Suprapubic skin (tissue), 4 donors: ENCODE results near the gene MCC. TPM values are rescaled to one million over a fixed set of nuclear protein-coding genes. Genes with fewer than 3 reads are reported as not detected.

Source experiments
- DNase-seq, 2 donors: peaks; one replicate each; pipeline ENCODE4 v3.0.0-alpha.2; 2019; ENCODE audit warnings: low spot score in 2 of 2
- H3K27ac ChIP-seq: fragments of 200-600 bp; sonication (generic); one replicate; pipeline ENCODE4 v1.5.1; 2019
- H3K27me3 ChIP-seq: fragments of 200-600 bp; sonication (generic); one replicate; pipeline ENCODE4 v1.5.1; 2019
- H3K36me3 ChIP-seq: fragments of 200-600 bp; sonication (generic); one replicate; pipeline ENCODE4 v1.5.1; 2019
- H3K4me1 ChIP-seq: fragments of 200-600 bp; sonication (generic); one replicate; pipeline ENCODE4 v1.5.1; 2019
- H3K4me3 ChIP-seq: fragments of 200-600 bp; sonication (generic); one replicate; pipeline ENCODE4 v1.5.1; 2019; ENCODE audit warnings: mild to moderate bottlenecking
- H3K9me3 ChIP-seq: fragments of 200-600 bp; sonication (generic); one replicate; pipeline ENCODE4 v1.5.1; 2019
- CTCF ChIP-seq, 2 donors: fragments of 200-600 bp in 1 of 2; fragments of 450-650 bp in 1 of 2; sonication (generic) in 1 of 2; IDR thresholded peaks; one replicate each; pipeline ENCODE4 v1.5.1; 2016 to 2019; ENCODE audit warnings: antibody characterized with exemption in 2 of 2, mild to moderate bottlenecking in 1 of 2, moderate library complexity in 1 of 2
- EP300 ChIP-seq: sonication (generic); formaldehyde crosslinking; IDR thresholded peaks from one replicate; pipeline ENCODE4 v1.6.1; 2017; ENCODE audit warnings: antibody characterized with exemption
- POLR2A ChIP-seq, 2 donors: fragments of 450-650 bp; IDR thresholded peaks; one replicate each; pipeline ENCODE4 v1.6.1; 2017; ENCODE audit warnings: antibody characterized with exemption in 2 of 2, mild to moderate bottlenecking in 2 of 2, moderate library complexity in 2 of 2
- POLR2AphosphoS5 ChIP-seq, 3 donors: sonication (generic); formaldehyde crosslinking; IDR thresholded peaks; one replicate each; pipeline ENCODE4 v1.6.1; 2017; ENCODE audit warnings: antibody characterized with exemption in 3 of 3
- WGBS: methylation state at CpG from one replicate; pipeline ENCODE4 v1.1.5; 2018; 5-methylcytosine and 5-hydroxymethylcytosine counted together
- total RNA-seq, 4 donors: library from RNA; depleted of rRNA; stranded (reverse); fragments of >200 nt; gene quantifications; one replicate each; pipeline ENCODE4 v1.1.0, GENCODE V29; 2016

The MCC gene
- total RNA-seq, 4 donors from 2014 or later, result 67.7 to 105 (median 86.6) TPM

DNA sequence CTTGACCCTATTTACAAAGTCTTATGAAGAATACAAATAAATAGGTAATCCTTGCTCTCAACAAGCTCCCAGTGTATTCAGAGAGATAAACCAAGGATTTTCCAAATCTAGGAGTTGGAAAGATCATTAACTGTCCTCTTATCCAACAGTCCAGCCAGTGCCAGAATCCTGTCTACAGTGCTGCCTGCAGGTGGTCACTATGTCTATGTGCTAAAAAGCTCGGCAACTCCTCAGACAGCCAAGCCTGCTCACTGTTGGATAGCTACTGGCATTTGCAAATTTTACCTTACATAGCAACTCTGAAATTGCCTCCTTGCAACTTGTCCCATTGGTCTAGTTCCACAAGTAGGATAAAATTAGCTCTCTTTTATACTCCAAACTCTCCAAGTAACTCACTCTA lies 324.2 kb downstream of the MCC start:
- H3K4me1 ChIP-seq, result peaks cover 63% of the 10 kb centered on the region
- DNase-seq, result no peak
- 81% methylated on average over 1 of the region's 1 CpG for WGBS
- H3K4me3 ChIP-seq, result no peak overlapping the region
- no peak overlapping the region for H3K27ac ChIP-seq
- no peaks in the 10 kb centered on the region for H3K36me3 ChIP-seq
- no peaks in the 10 kb centered on the region for H3K9me3 ChIP-seq
- no peaks in the 10 kb centered on the region for H3K27me3 ChIP-seq
- no peak for TF ChIP-seq POLR2A (IDR thresholded peaks at IDR 0.05)

GRCh38 chr5:113163328-113163727 lies 324.9 kb downstream of the MCC start:
- TF ChIP-seq POLR2AphosphoS5 (IDR thresholded peaks at IDR 0.05), result no peak
- Histone ChIP-seq H3K4me1 (peaks cover 60% of the 10 kb centered on the region), H3K4me3 (no peak overlapping the region), H3K36me3 (no peaks in the 10 kb centered on the region), H3K27me3 (no peaks in the 10 kb centered on the region), H3K27ac (no peak overlapping the region), H3K9me3 (no peaks in the 10 kb centered on the region)
- 85% methylated on average over 2 of the region's 2 CpGs for WGBS
- no peak for DNase-seq

DNA sequence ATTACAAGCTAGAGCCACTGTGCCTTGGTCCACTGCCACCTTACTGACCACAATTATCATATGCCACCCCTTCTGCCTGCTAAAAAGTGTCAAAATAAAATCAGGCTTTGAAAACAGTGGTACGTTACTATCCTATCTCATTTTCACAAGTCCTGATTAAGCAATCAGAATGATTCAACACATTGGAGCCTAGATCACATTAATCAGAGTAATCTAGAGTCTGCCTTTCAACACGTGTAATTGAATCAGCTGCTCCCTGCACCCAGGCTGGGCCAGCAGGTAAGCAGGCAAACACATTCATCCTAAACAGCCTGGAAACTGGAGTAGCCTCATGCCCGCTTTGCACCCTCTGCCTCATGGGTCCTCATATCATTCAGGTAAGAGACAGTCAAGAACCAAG lies 325.5 kb downstream of the MCC start:
- TF ChIP-seq EP300 (no peak), POLR2AphosphoS5 (IDR thresholded peaks at IDR 0.05) (peak in 1 of 3 donors; percentile 22)
- Histone ChIP-seq H3K27me3 (no peaks in the 10 kb centered on the region), H3K4me3 (no peak overlapping the region), H3K36me3 (no peaks in the 10 kb centered on the region), H3K4me1 (peaks cover 60% of the 10 kb centered on the region), H3K27ac (peak overlapping the region; percentile 68), H3K9me3 (no peaks in the 10 kb centered on the region)
- no peak for DNase-seq
- 29% methylated on average over 3 of the region's 3 CpGs for WGBS

GRCh38 chr5:113162208-113162607 lies 326.0 kb downstream of the MCC start:
- Histone ChIP-seq H3K9me3 (no peaks in the 10 kb centered on the region), H3K4me1 (peaks cover 54% of the 10 kb centered on the region), H3K4me3 (no peak overlapping the region), H3K36me3 (no peaks in the 10 kb centered on the region), H3K27ac (peak overlapping the region; percentile 68), H3K27me3 (no peaks in the 10 kb centered on the region)
- TF ChIP-seq CTCF (IDR thresholded peaks at IDR 0.05), result no peak
- TF ChIP-seq POLR2A (IDR thresholded peaks at IDR 0.05), result no peak
- 68% methylated on average over 3 of the region's 3 CpGs for WGBS
- no peak for DNase-seq

GRCh38 chr5:113161806-113162205 lies 326.4 kb downstream of the MCC start:
- Histone ChIP-seq H3K27me3 (no peaks in the 10 kb centered on the region), H3K36me3 (no peaks in the 10 kb centered on the region), H3K4me3 (no peak overlapping the region), H3K4me1 (peaks cover 50% of the 10 kb centered on the region), H3K9me3 (no peaks in the 10 kb centered on the region), H3K27ac (peak overlapping the region; percentile 68)
- DNase-seq, result no peak
- 54% methylated on average over 6 of the region's 6 CpGs for WGBS
- TF ChIP-seq POLR2A (IDR thresholded peaks at IDR 0.05) (no peak), POLR2AphosphoS5 (IDR thresholded peaks at IDR 0.05) (peak in 1 of 3 donors; percentile 16)

DNA sequence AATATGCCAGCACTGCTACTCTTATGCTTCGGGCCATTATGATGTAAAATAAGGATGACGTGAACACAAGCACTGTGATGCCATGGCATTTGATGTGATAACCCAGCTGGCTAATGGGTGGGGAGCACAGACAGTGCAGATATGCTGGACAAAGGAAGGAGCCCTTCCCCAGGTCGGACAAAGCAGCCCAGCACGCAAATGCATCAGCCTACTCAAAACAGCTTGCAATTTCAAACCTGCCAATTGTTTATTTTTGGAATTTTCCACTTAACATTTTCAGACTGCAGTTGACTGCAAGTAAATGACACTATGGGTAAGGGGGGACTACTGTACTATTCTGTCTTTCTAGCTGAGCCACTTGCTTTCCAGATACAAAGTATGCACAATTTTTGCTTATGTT lies 330.4 kb downstream of the MCC start:
- Histone ChIP-seq H3K27me3 (no peaks in the 10 kb centered on the region), H3K9me3 (no peaks in the 10 kb centered on the region), H3K36me3 (no peaks in the 10 kb centered on the region), H3K4me3 (no peak overlapping the region), H3K27ac (no peak overlapping the region), H3K4me1 (peaks cover 18% of the 10 kb centered on the region)
- TF ChIP-seq POLR2A (IDR thresholded peaks at IDR 0.05), result no peak
- no peak for TF ChIP-seq EP300
- no peak for TF ChIP-seq POLR2AphosphoS5 (IDR thresholded peaks at IDR 0.05)
- TF ChIP-seq CTCF (IDR thresholded peaks at IDR 0.05), result no peak
- WGBS, result 90% methylated on average over 4 of the region's 4 CpGs
- DNase-seq, result no peak

DNA sequence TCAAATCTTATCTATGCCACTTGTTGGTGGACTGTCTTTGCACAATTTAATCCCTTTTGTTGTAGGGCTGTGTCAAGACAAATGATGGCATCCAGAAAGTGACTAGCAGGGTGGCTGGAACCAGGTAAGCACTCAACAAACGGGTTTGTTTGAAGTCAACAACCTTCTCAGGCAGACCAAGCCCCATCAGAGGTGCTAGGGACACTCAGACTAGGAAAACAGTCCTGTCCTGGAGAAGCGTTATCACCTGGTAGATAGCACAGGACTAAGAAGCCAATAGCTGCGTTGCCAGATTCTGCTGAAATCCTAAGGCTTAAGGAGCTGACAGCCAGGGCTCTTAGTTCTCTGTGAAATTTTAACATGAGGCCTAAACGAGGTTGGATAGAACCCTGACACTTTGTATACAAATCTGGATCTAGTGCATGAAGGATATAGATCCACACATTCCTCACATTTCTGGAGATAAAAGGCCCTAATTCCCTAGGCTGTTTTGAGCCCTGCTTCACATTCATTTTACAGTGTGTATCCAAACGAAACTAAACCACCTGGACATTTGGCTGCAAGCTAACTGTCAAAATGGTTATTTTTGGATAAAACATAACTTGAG lies 331.9 kb downstream of the MCC start:
- no peaks in the 10 kb centered on the region for H3K9me3 ChIP-seq
- H3K27ac ChIP-seq, result no peak overlapping the region
- no peaks in the 10 kb centered on the region for H3K36me3 ChIP-seq
- no peak for TF ChIP-seq CTCF (IDR thresholded peaks at IDR 0.05)
- TF ChIP-seq EP300, result no peak
- no peak for TF ChIP-seq POLR2AphosphoS5 (IDR thresholded peaks at IDR 0.05)
- TF ChIP-seq POLR2A (IDR thresholded peaks at IDR 0.05), result no peak
- no peak for DNase-seq
- peaks cover 3% of the 10 kb centered on the region for H3K4me1 ChIP-seq
- H3K27me3 ChIP-seq, result no peaks in the 10 kb centered on the region
- WGBS, result 91% methylated on average over 4 of the region's 5 CpGs
- H3K4me3 ChIP-seq, result no peak overlapping the region
